Measurements from ENCODE around the gene TP53I13. TPM values are rescaled to one million over a fixed set of nuclear protein-coding genes. Genes with fewer than 3 reads are reported as not detected.

TP53I13 gene
- total RNA-seq, 1 donor from 2014 or later = 31.7 TPM

GRCh38 chr17:29590411-29591145 lies 22.1 kb downstream of the TP53I13 start:
- no peak for FAIRE-seq
- no peaks in the 10 kb centered on the region for H3K27me3 Mint-ChIP-seq (ENCODE audit: low read depth, unreplicated experiment)
- H4K20me1 ChIP-seq (ENCODE audit: insufficient read depth, low read length) = peaks cover 52% of the 10 kb centered on the region
- no peaks in the 10 kb centered on the region for H3K9me3 Mint-ChIP-seq (ENCODE audit: unreplicated experiment)
- no peaks in the 10 kb centered on the region for H3K36me3 Mint-ChIP-seq (ENCODE audit: low read depth, unreplicated experiment)
- no peaks in the 10 kb centered on the region for H3K27me3 ChIP-seq (ENCODE audit: insufficient read depth, low read length)
- H3K4me1 ChIP-seq (ENCODE audit: insufficient read depth, low read length) = peaks cover 63% of the 10 kb centered on the region
- peak overlapping the region; percentile 85 for H3K4me3 Mint-ChIP-seq (ENCODE audit: unreplicated experiment)
- peak; percentile 62 for DNase-seq (ENCODE audit: low read depth)
- peak overlapping the region; percentile 91 for H3K4me2 ChIP-seq (ENCODE audit: low read length)
- H3K36me3 ChIP-seq (ENCODE audit: insufficient read depth, low read length) = no peaks in the 10 kb centered on the region
- H3K4me3 ChIP-seq (ENCODE audit: insufficient read depth, low read depth, low read length) = peak overlapping the region; percentile 57
- peak overlapping the region; percentile 84 for H2AFZ ChIP-seq (ENCODE audit: low read depth, low read length)
- TF ChIP-seq, protein P1, sequence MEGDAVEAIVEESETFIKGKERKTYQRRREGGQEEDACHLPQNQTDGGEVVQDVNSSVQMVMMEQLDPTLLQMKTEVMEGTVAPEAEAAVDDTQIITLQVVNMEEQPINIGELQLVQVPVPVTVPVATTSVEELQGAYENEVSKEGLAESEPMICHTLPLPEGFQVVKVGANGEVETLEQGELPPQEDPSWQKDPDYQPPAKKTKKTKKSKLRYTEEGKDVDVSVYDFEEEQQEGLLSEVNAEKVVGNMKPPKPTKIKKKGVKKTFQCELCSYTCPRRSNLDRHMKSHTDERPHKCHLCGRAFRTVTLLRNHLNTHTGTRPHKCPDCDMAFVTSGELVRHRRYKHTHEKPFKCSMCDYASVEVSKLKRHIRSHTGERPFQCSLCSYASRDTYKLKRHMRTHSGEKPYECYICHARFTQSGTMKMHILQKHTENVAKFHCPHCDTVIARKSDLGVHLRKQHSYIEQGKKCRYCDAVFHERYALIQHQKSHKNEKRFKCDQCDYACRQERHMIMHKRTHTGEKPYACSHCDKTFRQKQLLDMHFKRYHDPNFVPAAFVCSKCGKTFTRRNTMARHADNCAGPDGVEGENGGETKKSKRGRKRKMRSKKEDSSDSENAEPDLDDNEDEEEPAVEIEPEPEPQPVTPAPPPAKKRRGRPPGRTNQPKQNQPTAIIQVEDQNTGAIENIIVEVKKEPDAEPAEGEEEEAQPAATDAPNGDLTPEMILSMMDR (IDR thresholded peaks at IDR 0.05; ENCODE audit: insufficient read depth, low read depth, low read length) = no peak
- no peak for TF ChIP-seq EZH2 (IDR thresholded peaks at IDR 0.05; ENCODE audit: insufficient read depth, low read length)
- peaks cover 13% of the 10 kb centered on the region for H3K4me1 Mint-ChIP-seq (ENCODE audit: low read depth, unreplicated experiment)
- H3K9ac ChIP-seq (ENCODE audit: low read length) = peak overlapping the region; percentile 72
- no peaks in the 10 kb centered on the region for H3K9me3 ChIP-seq (ENCODE audit: insufficient read depth, low read depth, low read length)
- H3K79me2 ChIP-seq (ENCODE audit: insufficient read depth, low read length) = peaks cover 34% of the 10 kb centered on the region
- peak overlapping the region; percentile 81 for H3K27ac Mint-ChIP-seq (ENCODE audit: unreplicated experiment)
- peak overlapping the region; percentile 60 for H3K27ac ChIP-seq (ENCODE audit: low read depth, low read length)

DNA sequence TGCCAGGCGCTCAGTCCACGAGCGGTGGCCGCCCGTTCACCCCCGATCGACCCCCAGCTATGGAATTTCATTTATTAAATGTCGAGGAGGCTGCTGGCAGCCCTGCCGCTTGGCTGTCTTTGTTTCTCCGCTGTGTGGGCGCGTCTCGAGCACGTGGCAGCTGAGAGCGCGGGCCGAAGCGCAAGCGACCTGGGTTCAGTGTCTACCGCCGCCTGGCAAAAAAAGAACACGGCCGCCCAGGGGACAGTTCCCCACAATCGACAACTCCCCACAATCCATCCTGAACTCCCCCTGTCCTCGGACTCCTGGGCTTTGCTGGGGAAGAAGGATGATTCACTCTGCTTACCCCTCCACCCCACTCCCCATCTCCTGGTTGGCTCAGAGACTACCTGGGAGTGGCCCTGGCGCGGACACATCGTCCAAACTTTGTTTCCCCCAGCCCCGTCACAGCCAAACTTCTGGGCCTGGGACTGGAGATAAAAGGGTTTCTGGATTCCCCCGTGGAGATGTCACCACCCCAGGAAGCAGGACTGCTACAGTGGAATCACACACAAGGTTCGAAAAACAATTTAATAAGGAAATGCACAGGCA lies 22.7 kb downstream of the TP53I13 start:
- Mint-ChIP-seq H3K36me3 (ENCODE audit: low read depth, unreplicated experiment) (no peaks in the 10 kb centered on the region), H3K4me1 (ENCODE audit: low read depth, unreplicated experiment) (peaks cover 12% of the 10 kb centered on the region), H3K27ac (ENCODE audit: unreplicated experiment) (peak overlapping the region; percentile 92), H3K27me3 (ENCODE audit: low read depth, unreplicated experiment) (no peaks in the 10 kb centered on the region), H3K9me3 (ENCODE audit: unreplicated experiment) (no peaks in the 10 kb centered on the region), H3K4me3 (ENCODE audit: unreplicated experiment) (peak overlapping the region; percentile 83)
- H3K4me3 ChIP-seq (ENCODE audit: insufficient read depth, low read depth, low read length) = peak overlapping the region; percentile 47
- peak overlapping the region; percentile 91 for H3K4me2 ChIP-seq (ENCODE audit: low read length)
- no peak for TF ChIP-seq EZH2 (IDR thresholded peaks at IDR 0.05; ENCODE audit: insufficient read depth, low read length)
- TF ChIP-seq, protein P1 (IDR thresholded peaks at IDR 0.05; ENCODE audit: insufficient read depth, low read depth, low read length) = no peak
- DNase-seq (ENCODE audit: low read depth) (peak; percentile 77), FAIRE-seq (no peak)
- peak overlapping the region; percentile 84 for H2AFZ ChIP-seq (ENCODE audit: low read depth, low read length)
- H3K9me3 ChIP-seq (ENCODE audit: insufficient read depth, low read depth, low read length) = no peaks in the 10 kb centered on the region
- H3K79me2 ChIP-seq (ENCODE audit: insufficient read depth, low read length) = peaks cover 28% of the 10 kb centered on the region
- H3K27me3 ChIP-seq (ENCODE audit: insufficient read depth, low read length) = peaks cover 4% of the 10 kb centered on the region
- H3K9ac ChIP-seq (ENCODE audit: low read length) = peak overlapping the region; percentile 63
- H3K4me1 ChIP-seq (ENCODE audit: insufficient read depth, low read length) = peaks cover 61% of the 10 kb centered on the region
- H3K36me3 ChIP-seq (ENCODE audit: insufficient read depth, low read length) = no peaks in the 10 kb centered on the region
- peaks cover 52% of the 10 kb centered on the region for H4K20me1 ChIP-seq (ENCODE audit: insufficient read depth, low read length)
- peak overlapping the region; percentile 60 for H3K27ac ChIP-seq (ENCODE audit: low read depth, low read length)

Data from astrocyte (in vitro differentiated cells and primary cell).